HepG2 (cell line): ENCODE data around the gene ESRP2. TPM values are rescaled to one million over a fixed set of nuclear protein-coding genes. Genes with fewer than 3 reads are reported as not detected.

Experiments used
- ATF1 ChIP-seq: IDR thresholded peaks from 2 replicates; pipeline ENCODE4 v1.6.1; 2016; ENCODE audit warnings: mild to moderate bottlenecking, control low read depth
- BRD4 ChIP-seq: sonication (generic); formaldehyde crosslinking; IDR thresholded peaks from 2 replicates; pipeline ENCODE4 v1.4.0; 2020; ENCODE audit warnings: missing genetic modification reagents
- DNMT1 ChIP-seq: sonication (generic); formaldehyde crosslinking; IDR thresholded peaks from 2 replicates; pipeline ENCODE4 v1.5.1; 2020; ENCODE audit warnings: mild to moderate bottlenecking, missing genetic modification reagents
- DR1 ChIP-seq: sonication (generic); formaldehyde crosslinking; IDR thresholded peaks from 2 replicates; pipeline ENCODE4 v1.8.0; 2021; ENCODE audit warnings: mild to moderate bottlenecking, missing genetic modification reagents, inconsistent platforms
- DRAP1 ChIP-seq: IDR thresholded peaks from 2 replicates; pipeline ENCODE4 v1.6.1; 2016; ENCODE audit warnings: missing genetic modification reagents, missing compliant biosample characterization
- EED ChIP-seq: sonication (generic); formaldehyde crosslinking; IDR thresholded peaks from 2 replicates; pipeline ENCODE4 v1.5.0; 2020; ENCODE audit warnings: mild to moderate bottlenecking, missing genetic modification reagents
- EHMT2 ChIP-seq: fragments of 200-600 bp; sonication (generic); IDR thresholded peaks from 2 replicates; pipeline ENCODE4 v1.7.0; 2017; ENCODE audit warnings: antibody characterized with exemption, low read depth, low read length, borderline replicate concordance
- HDAC6 ChIP-seq: fragments of 200-600 bp; sonication (generic); IDR thresholded peaks from 2 replicates; pipeline ENCODE4 v1.7.0; 2017; ENCODE audit warnings: mild to moderate bottlenecking, antibody characterized with exemption, low read length, low read depth
- JUND ChIP-seq: sonication (generic); formaldehyde crosslinking; IDR thresholded peaks from 2 replicates; pipeline ENCODE4 v1.8.0; 2022; ENCODE audit warnings: mild to moderate bottlenecking, missing genetic modification reagents
- MXI1 ChIP-seq: IDR thresholded peaks from 3 replicates; pipeline ENCODE4 v1.6.1; 2012; ENCODE audit warnings: low read depth, low read length, inconsistent platforms, borderline replicate concordance
- NFIC ChIP-seq: IDR thresholded peaks from 2 replicates; pipeline ENCODE4 v1.6.1; 2012; ENCODE audit warnings: mild to moderate bottlenecking, low read length, inconsistent platforms
- PITX1 ChIP-seq: sonication (generic); formaldehyde crosslinking; IDR thresholded peaks from 2 replicates; pipeline ENCODE4 v1.5.1; 2020; ENCODE audit warnings: mild to moderate bottlenecking, missing genetic modification reagents
- TFDP1 ChIP-seq: IDR thresholded peaks from 2 replicates; pipeline ENCODE4 v1.6.1; 2016; ENCODE audit warnings: missing compliant biosample characterization, missing genetic modification reagents, borderline replicate concordance
- TRIM24 ChIP-seq: sonication (generic); formaldehyde crosslinking; IDR thresholded peaks from 2 replicates; pipeline ENCODE4 v1.8.0; 2022; ENCODE audit warnings: mild to moderate bottlenecking, missing genetic modification reagents
- ZFY ChIP-seq: sonication (generic); formaldehyde crosslinking; IDR thresholded peaks from 2 replicates; pipeline ENCODE4 v1.4.0; 2020; ENCODE audit warnings: missing genetic modification reagents
- ZNF44 ChIP-seq: sonication (generic); formaldehyde crosslinking; IDR thresholded peaks from 2 replicates; pipeline ENCODE4 v1.5.1; 2020; ENCODE audit warnings: mild to moderate bottlenecking, missing genetic modification reagents
- ZNF512 ChIP-seq: sonication (generic); formaldehyde crosslinking; IDR thresholded peaks from 2 replicates; pipeline ENCODE4 v1.4.0; 2020; ENCODE audit warnings: mild to moderate bottlenecking, missing genetic modification reagents
- ZNF646 ChIP-seq: sonication (generic); formaldehyde crosslinking; IDR thresholded peaks from 2 replicates; pipeline ENCODE4 v1.9.0; 2021; ENCODE audit warnings: mild to moderate bottlenecking, missing genetic modification reagents
- ZNF672 ChIP-seq: sonication (generic); formaldehyde crosslinking; IDR thresholded peaks from 2 replicates; pipeline ENCODE4 v1.8.1; 2022; ENCODE audit warnings: missing genetic modification reagents
- ZSCAN9 ChIP-seq: IDR thresholded peaks from 2 replicates; pipeline ENCODE4 v1.6.1; 2016; ENCODE audit warnings: borderline replicate concordance
- polyA plus RNA-seq, 8 experiments: library from polyadenylated mRNA; depleted of rRNA in 3 of 8; stranded (reverse) in 7 of 8; unstranded in 1 of 8; fragments of >200 nt; fragmentation: Illumina TruSeq in 4 of 8; extraction: Trizol in 4 of 8; gene quantifications; 2 replicates each; pipeline versions ENCODE4 v1.2.1 to v1.2.3, GENCODE V29; 2011 to 2016; ENCODE audit warnings: low read depth in 4 of 8, missing spikeins in 1 of 8, mixed read lengths in 1 of 8; ENCODE audit not compliant: insufficient read depth in 1 of 8
- total RNA-seq, 5 experiments: library from RNA; depleted of rRNA; stranded (reverse); fragments of >200 nt; fragmentation: Illumina TruSeq; extraction: Trizol; gene quantifications; 2 replicates each; pipeline ENCODE4 v1.2.3, GENCODE V29; 2016; ENCODE audit warnings: low read depth in 1 of 5

ESRP2 gene
- total and polyA plus RNA-seq, 2 of the 13 experiments (the other 11 are each of a cell fraction or from before 2014, with no cell fraction given) = 21.1 to 32.4 TPM

GRCh38 chr16:68234188-68235107 is 1.5 kb downstream of the ESRP2 start (continued):
- peak; percentile 42; the same call in 1 of the 2 replicates for TF ChIP-seq BRD4 (CRISPR knock-in tag)
- TF ChIP-seq TFDP1 = no peak
- TF ChIP-seq DR1 (CRISPR knock-in tag) = 0 out of 2 replicates have a peak, but pooled peaks have one; percentile 43
- peak; percentile 70 for TF ChIP-seq ZNF44 (CRISPR knock-in tag)
- 0 out of 2 replicates have a peak, but pooled peaks have one; percentile 15 for TF ChIP-seq ZNF512
- TF ChIP-seq DRAP1 (CRISPR knock-in tag) = peak; percentile 11
- TF ChIP-seq TRIM24 = no peak
- 0 out of 2 replicates have a peak, but pooled peaks have one; percentile 73 for TF ChIP-seq DNMT1 (CRISPR knock-in tag)
- 0 out of 2 replicates have a peak, but pooled peaks have one; percentile 1 for TF ChIP-seq ZNF646 (CRISPR knock-in tag)
- peak; percentile 59; the same call in 1 of the 2 replicates for TF ChIP-seq JUND (CRISPR knock-in tag)
- no peak; the same call in 1 of the 2 replicates for TF ChIP-seq EED
- no peak for TF ChIP-seq ZFY (CRISPR knock-in tag)
- TF ChIP-seq EHMT2 = no peak
- TF ChIP-seq PITX1 = peak; percentile 52
- peak; percentile 17; the same call in 1 of the 2 replicates for TF ChIP-seq ZSCAN9 (CRISPR knock-in tag)
- TF ChIP-seq MXI1 = peak; percentile 49; the same call in 1 of the 3 replicates
- no peak for TF ChIP-seq HDAC6
- TF ChIP-seq ATF1 (CRISPR knock-in tag) = no peak
- TF ChIP-seq NFIC = peak; percentile 63; the same call in 1 of the 2 replicates
- no peak for TF ChIP-seq ZNF672 (CRISPR knock-in tag)
